NCI-H2171 treated with DMSO at 0.1 percent for 48 hours (cell line): ENCODE measurements around the gene PRDX6.
A peak's percentile ranks its signal among the peaks of the same experiment; 100 is the strongest.
"Not testable (repeated sequence)": the region's sequence is repeated elsewhere in the genome, so short reads cannot be mapped to it uniquely, and the experiment has no call there.

Source experiments
- DNase-seq: peaks from one replicate; lab custom pipeline; 2025; lab: John Stamatoyannopoulos, UW

PRDX6 gene, protein sequence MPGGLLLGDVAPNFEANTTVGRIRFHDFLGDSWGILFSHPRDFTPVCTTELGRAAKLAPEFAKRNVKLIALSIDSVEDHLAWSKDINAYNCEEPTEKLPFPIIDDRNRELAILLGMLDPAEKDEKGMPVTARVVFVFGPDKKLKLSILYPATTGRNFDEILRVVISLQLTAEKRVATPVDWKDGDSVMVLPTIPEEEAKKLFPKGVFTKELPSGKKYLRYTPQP

GRCh38 chr1:173477286-173478093, at the start of gene PRDX6:
Gene PRDX6, plus strand, starts transcription at chr1:173477335. Its CDS starts 63 bp downstream, at chr1:173477398.
- peak; percentile 94 for DNase-seq

- peak; percentile 95 for DNase-seq
Measured at GRCh38 chr1:173429471-173430402, 47.4 kb upstream of the PRDX6 start.

DNA sequence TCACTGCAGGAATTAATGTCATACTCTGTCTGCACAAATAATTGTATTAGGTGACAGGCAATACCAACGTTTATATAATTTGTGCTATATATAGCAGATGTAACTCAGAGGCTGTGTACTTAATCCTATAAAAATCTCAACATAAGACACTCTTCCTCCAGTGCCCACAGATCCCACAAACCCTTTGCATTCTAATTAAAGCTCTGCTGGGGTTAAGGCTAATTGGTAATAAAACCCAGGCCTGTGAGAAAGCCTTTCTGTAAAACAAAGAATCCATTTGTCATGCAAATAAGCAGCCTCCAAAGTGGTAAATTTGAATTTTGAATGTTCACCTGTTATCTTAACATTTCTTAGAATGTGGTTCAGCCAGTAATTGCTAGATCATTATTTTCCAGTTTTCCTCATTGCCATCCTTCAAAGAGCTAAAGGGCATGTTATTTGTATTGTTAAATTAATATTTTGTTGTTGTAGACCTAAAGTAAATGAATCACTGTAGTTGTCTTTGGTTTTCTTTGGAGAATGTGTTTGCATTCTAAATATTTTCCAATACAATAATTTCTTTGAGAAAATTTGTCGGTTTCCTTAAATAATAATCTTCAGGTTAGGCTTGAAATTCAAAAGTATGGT, 46.3 kb upstream of the PRDX6 start:
- DNase-seq, result no peak

GRCh38 chr1:173431304-173432045, 45.7 kb upstream of the PRDX6 start:
- peak; percentile 67 for DNase-seq

- DNase-seq, result no peak
Measured at GRCh38 chr1:173432331-173432730, 44.8 kb upstream of the PRDX6 start.

- no peak for DNase-seq
Measured at GRCh38 chr1:173433751-173434326, 43.3 kb upstream of the PRDX6 start.

- no peak for DNase-seq
Measured at GRCh38 chr1:173436841-173437428, 40.2 kb upstream of the PRDX6 start.

DNA sequence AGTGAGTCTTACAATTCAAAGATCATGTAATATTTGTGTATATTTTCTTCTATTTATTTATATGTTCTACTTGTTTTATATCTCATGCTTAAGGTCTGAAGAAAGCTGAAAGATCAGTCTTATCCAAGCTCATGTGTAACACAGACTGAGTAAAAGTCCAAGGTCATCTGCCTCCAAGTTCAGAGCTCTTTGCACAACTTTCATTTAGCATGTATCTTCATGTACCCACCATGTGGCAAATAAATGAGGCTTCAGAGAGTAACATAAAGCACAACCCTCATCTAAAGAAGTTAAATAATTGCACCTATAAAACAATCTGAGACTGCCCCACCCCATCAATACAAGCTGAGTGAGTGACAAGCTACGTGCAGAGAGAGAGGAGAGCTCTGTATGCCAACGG, 38.5 kb upstream of the PRDX6 start:
- DNase-seq, result no peak

DNA sequence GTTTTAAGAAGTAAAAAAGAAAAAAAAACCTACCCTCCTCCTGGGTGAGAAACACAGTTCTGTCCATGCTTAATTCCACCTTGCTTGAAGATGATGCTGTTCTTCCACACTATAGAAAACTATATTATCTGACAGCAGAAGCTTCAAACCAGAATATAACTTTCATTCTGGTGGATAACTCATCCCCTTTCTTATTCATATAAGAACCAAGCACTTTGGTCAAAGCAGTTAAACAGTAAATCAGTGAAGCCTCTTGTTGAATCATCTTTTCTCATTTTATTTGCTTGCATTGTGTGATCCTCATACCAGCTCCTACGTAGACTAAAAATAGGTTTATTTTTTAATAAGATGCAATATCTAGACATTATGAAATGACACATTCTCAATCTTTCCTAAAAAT, 36.7 kb upstream of the PRDX6 start:
- no peak for DNase-seq

DNA sequence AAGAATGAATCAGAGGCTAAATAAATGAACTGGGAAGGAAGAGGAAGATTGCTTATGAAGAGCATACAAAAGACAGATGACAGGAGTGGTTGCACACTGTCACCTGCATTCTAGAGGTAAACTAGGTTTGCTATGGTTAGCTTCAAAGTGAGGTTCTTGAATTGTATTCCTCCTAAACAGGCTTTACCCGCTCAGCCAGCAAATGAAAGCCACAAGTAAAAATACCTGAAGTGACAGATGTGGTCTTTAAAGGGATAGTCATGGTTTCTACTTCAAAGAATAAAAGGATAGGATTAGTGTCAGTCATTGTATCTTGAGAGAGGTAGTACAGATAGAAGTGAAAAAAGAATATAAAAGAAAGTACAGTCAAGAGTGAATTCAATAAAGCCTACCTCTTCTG, 32.4 kb upstream of the PRDX6 start:
- DNase-seq, result no peak

DNA sequence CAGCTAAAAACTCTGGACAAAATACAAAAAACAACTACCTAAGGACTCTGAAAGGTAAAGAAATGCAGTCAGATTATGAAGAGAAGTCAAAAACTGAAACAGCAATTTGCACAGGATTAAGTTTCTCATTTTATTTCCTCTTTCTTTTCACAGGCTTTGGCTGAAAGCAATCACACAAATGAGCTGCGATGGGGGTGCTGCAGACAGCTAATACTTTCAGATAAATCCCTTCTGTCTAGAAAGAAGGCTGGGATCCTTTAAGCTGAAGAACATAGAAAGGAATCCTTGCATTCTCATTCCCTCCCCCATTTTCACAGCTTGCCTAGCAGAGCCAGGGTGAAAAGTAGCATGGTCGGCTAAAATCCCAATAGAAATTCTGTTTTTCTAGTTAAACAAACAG, 32.0 kb upstream of the PRDX6 start:
- DNase-seq, result no peak

GRCh38 chr1:173445656-173446055, 31.5 kb upstream of the PRDX6 start:
- DNase-seq, result no peak

DNA sequence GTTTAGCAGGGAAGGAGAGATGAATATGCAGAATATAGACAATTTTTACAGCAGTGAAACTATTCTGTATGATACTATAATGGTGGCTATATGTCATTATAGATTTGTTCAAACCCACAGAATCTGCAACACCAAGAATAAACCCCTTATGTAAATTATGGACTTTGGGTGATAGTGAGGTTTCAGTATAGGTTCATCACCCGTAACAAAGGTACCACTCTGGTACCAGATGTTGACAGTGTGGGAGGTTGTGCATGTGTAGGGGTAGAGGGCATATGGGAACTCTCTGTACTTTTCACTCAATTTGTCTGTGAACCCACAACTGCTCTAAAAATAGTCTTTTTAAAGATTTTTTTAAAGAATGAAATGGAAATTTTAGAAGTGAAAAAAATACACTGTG, 29.9 kb upstream of the PRDX6 start:
- no peak for DNase-seq

DNA sequence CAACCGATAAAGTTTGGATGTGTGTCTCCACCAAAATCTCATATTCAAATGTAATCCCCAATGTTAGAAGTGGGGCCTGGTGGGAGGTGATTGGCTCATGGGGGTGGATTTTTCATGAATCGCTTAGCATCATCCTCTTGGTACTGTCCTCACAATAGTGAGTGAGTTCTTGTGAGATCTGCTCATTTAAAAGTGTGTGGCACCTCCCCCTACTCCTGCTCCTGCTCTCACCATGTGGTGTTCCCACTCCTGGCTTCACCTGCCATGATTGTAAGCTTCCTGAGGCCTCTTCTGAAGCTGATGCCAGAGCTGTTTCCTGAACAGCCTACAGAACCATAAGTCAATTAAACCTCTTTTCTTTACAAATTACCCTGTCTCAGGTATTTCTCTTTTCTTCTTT, 28.2 kb upstream of the PRDX6 start:
- DNase-seq, result no peak

GRCh38 chr1:173451981-173452380, 25.2 kb upstream of the PRDX6 start:
- peak; percentile 86 for DNase-seq

GRCh38 chr1:173453982-173454381, 23.2 kb upstream of the PRDX6 start:
- DNase-seq, result no peak

- DNase-seq, result no peak
Measured at GRCh38 chr1:173454966-173455524, 22.1 kb upstream of the PRDX6 start.

DNA sequence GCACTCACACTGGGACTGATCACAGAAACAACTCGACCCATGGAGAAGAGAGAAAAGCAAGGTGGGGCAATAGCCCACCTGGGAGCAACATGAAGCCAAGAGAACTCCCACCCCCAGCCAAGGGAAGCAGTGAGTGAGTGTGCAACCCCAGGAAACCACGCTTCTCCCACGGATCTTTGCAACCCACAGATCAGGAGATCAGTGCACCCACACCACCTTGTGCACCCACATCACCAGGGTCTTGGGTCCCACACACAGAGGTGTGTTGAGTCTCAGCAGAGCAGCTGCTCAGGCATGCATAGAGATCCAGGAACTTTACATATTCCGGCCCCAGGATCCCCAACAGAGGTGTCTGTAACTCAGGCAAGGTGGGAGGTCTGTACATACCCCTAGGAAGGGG, 17.2 kb upstream of the PRDX6 start:
- DNase-seq, result no peak

- DNase-seq, result not testable (repeated sequence)
Measured at GRCh38 chr1:173462666-173463065, 14.5 kb upstream of the PRDX6 start.

DNA sequence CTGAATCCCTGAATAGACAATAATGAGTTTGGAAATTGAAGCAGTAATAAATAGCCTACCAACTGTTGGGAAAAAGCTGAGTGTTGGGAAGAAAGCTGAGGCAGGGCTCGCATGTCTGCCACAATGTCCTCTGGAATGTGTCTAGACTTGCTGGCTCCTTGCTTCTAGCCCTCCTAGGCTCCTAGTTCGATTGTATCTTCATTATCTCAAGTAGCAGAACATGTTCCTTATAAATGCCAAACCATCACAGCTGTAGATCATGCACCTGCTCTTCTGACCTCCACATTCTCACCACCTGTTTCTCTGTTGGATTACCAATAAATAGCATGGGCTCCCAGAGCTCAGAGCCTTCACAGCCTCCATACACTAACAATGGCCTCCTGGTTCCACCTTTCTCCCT, 12.9 kb upstream of the PRDX6 start:
- peak; percentile 56 for DNase-seq
